ENCODE data around the gene MTERF4. TPM values are rescaled to one million over a fixed set of nuclear protein-coding genes. Genes with fewer than 3 reads are reported as not detected.
A peak's percentile ranks its signal among the peaks of the same experiment; 100 is the strongest.
"Not testable (repeated sequence)": the region's sequence is repeated elsewhere in the genome, so short reads cannot be mapped to it uniquely, and the experiment has no call there.

The MTERF4 gene
- total RNA-seq, 2 donors from 2014 or later, result 37.8 to 47.1 TPM

- Mint-ChIP-seq H3K9me3 (no peaks in the 10 kb centered on the region), H3K27ac (peak overlapping the region; percentile 90 to 97), H3K36me3 (peaks cover 26 to 35% of the 10 kb centered on the region in 2 donors)
- peak in 1 of 2 donors; percentile 14 for DNase-seq (ENCODE audit: low spot score in 2 of 2)
- ATAC-seq, result no peak
Measured at GRCh38 chr2:241107031-241107783, 5.1 kb upstream of the MTERF4 start.

- no peak for DNase-seq (ENCODE audit: low spot score in 2 of 2)
- no peaks in the 10 kb centered on the region for H3K9me3 Mint-ChIP-seq
- H3K36me3 Mint-ChIP-seq, result peaks cover 20 to 29% of the 10 kb centered on the region in 2 donors
- ATAC-seq, result no peak
- peak overlapping the region in 1 of 2 donors; percentile 35 for H3K27ac Mint-ChIP-seq
Measured at GRCh38 chr2:241105641-241106040, 3.6 kb upstream of the MTERF4 start.

- H3K36me3 Mint-ChIP-seq, result peaks cover 15 to 23% of the 10 kb centered on the region in 2 donors
- not testable (repeated sequence) for DNase-seq (ENCODE audit: low spot score in 2 of 2); H3K9me3 Mint-ChIP-seq; ATAC-seq; H3K27ac Mint-ChIP-seq
Measured at GRCh38 chr2:241104611-241105010, 2.5 kb upstream of the MTERF4 start.

- H3K36me3 Mint-ChIP-seq, result peaks cover 12 to 18% of the 10 kb centered on the region in 2 donors
- DNase-seq (ENCODE audit: low spot score in 2 of 2) (no peak), ATAC-seq (no peak)
- H3K27ac Mint-ChIP-seq, result peak overlapping the region; percentile 98
- H3K9me3 Mint-ChIP-seq, result no peaks in the 10 kb centered on the region
Measured at GRCh38 chr2:241103176-241103595, 1.1 kb upstream of the MTERF4 start.

- Mint-ChIP-seq H3K36me3 (peaks cover 30 to 43% of the 10 kb centered on the region in 2 donors), H3K27ac (peak overlapping the region; percentile 86 to 93), H3K9me3 (peaks cover 5 to 6% of the 10 kb centered on the region in 2 donors)
- no peak for DNase-seq (ENCODE audit: low spot score in 2 of 2)
- no peak for ATAC-seq
Measured at GRCh38 chr2:241099246-241099645, 2.8 kb downstream of the MTERF4 start.

- ATAC-seq (peak; percentile 61 to 84), DNase-seq (ENCODE audit: low spot score in 2 of 2) (no peak)
- Mint-ChIP-seq H3K9me3 (peaks cover 5 to 6% of the 10 kb centered on the region in 2 donors), H3K36me3 (peaks cover 23 to 42% of the 10 kb centered on the region in 2 donors), H3K27ac (peak overlapping the region in 1 of 2 donors; percentile 93)
Measured at GRCh38 chr2:241096979-241097378, 5.1 kb downstream of the MTERF4 start.

GRCh38 chr2:241095594-241096290, 6.3 kb downstream of the MTERF4 start:
- peak overlapping the region; percentile 86 to 93 for H3K27ac Mint-ChIP-seq
- ATAC-seq, result peak; percentile 48 to 60
- no peak for DNase-seq (ENCODE audit: low spot score in 2 of 2)
- H3K36me3 Mint-ChIP-seq, result peaks cover 23 to 43% of the 10 kb centered on the region in 2 donors
- H3K9me3 Mint-ChIP-seq, result peaks cover 5 to 6% of the 10 kb centered on the region in 2 donors

GRCh38 chr2:241094924-241095420, 7.1 kb downstream of the MTERF4 start:
- peak overlapping the region; percentile 86 to 93 for H3K27ac Mint-ChIP-seq
- DNase-seq (ENCODE audit: low spot score in 2 of 2) (no peak), ATAC-seq (no peak)
- H3K9me3 Mint-ChIP-seq, result peaks cover 5 to 6% of the 10 kb centered on the region in 2 donors
- peaks cover 23 to 43% of the 10 kb centered on the region in 2 donors for H3K36me3 Mint-ChIP-seq

GRCh38 chr2:241094172-241094571, 7.9 kb downstream of the MTERF4 start:
- peaks cover 23 to 43% of the 10 kb centered on the region in 2 donors for H3K36me3 Mint-ChIP-seq
- ATAC-seq, result no peak
- no peak overlapping the region for H3K27ac Mint-ChIP-seq
- H3K9me3 Mint-ChIP-seq, result peaks cover 5 to 6% of the 10 kb centered on the region in 2 donors
- no peak for DNase-seq (ENCODE audit: low spot score in 2 of 2)

- H3K27ac Mint-ChIP-seq; H3K9me3 Mint-ChIP-seq; DNase-seq (ENCODE audit: low spot score in 2 of 2); ATAC-seq: not testable (repeated sequence)
- peaks cover 19 to 40% of the 10 kb centered on the region in 2 donors for H3K36me3 Mint-ChIP-seq
Measured at GRCh38 chr2:241093133-241093781, 8.8 kb downstream of the MTERF4 start.

- DNase-seq (ENCODE audit: low spot score in 2 of 2), result no peak
- Mint-ChIP-seq H3K27ac (no peak overlapping the region), H3K9me3 (peaks cover 5 to 6% of the 10 kb centered on the region in 2 donors), H3K36me3 (peaks cover 19 to 42% of the 10 kb centered on the region in 2 donors)
- no peak for ATAC-seq
Measured at GRCh38 chr2:241092677-241093076, 9.4 kb downstream of the MTERF4 start.

GRCh38 chr2:241091734-241092445, 10.2 kb downstream of the MTERF4 start:
- peaks cover 5 to 6% of the 10 kb centered on the region in 2 donors for H3K9me3 Mint-ChIP-seq
- peaks cover 23 to 40% of the 10 kb centered on the region in 2 donors for H3K36me3 Mint-ChIP-seq
- peak overlapping the region in 1 of 2 donors; percentile 36 for H3K27ac Mint-ChIP-seq
- ATAC-seq, result no peak
- no peak for DNase-seq (ENCODE audit: low spot score in 2 of 2)

- H3K27ac Mint-ChIP-seq, result peak overlapping the region; percentile 36 to 57
- peaks cover 26 to 40% of the 10 kb centered on the region in 2 donors for H3K36me3 Mint-ChIP-seq
- DNase-seq (ENCODE audit: low spot score in 2 of 2), result no peak
Measured at GRCh38 chr2:241091201-241091600, 10.9 kb downstream of the MTERF4 start.

GRCh38 chr2:241088791-241089732, 13.0 kb downstream of the MTERF4 start:
- peak overlapping the region; percentile 49 to 66 for H3K27ac Mint-ChIP-seq
- no peak for DNase-seq (ENCODE audit: low spot score in 2 of 2)
- peaks cover 0 to 4% of the 10 kb centered on the region in 2 donors for H3K9me3 Mint-ChIP-seq
- peak in 1 of 2 donors; percentile 32 for ATAC-seq
- H3K36me3 Mint-ChIP-seq, result peaks cover 27 to 29% of the 10 kb centered on the region in 2 donors

More at GRCh38 chr2:241091201-241091600, 10.9 kb downstream of the MTERF4 start:
- no peak for ATAC-seq
- peaks cover 6 to 8% of the 10 kb centered on the region in 2 donors for H3K9me3 Mint-ChIP-seq

- Mint-ChIP-seq H3K27ac (peak overlapping the region; percentile 67 to 86), H3K36me3 (peaks cover 27 to 29% of the 10 kb centered on the region in 2 donors), H3K9me3 (peaks cover 0 to 4% of the 10 kb centered on the region in 2 donors)
- DNase-seq (ENCODE audit: low spot score in 2 of 2) (no peak), ATAC-seq (no peak)
Measured at GRCh38 chr2:241088376-241088775, 13.7 kb downstream of the MTERF4 start.
